Breast epithelium (tissue), 4 donors: Measurements from ENCODE around the gene HDAC10. TPM values are rescaled to one million over a fixed set of nuclear protein-coding genes. Genes with fewer than 3 reads are reported as not detected.

Experiments used
- DNase-seq, 2 donors: peaks; one replicate each; pipeline ENCODE4 v3.0.0-alpha.2; 2019; ENCODE audit warnings: low spot score in 2 of 2
- H3K27ac ChIP-seq, 2 donors: fragments of 200-600 bp; sonication (generic) in 1 of 2; one replicate each; pipeline ENCODE4 v1.5.1; 2016 to 2019; ENCODE audit warnings: mild to moderate bottlenecking in 1 of 2
- H3K27me3 ChIP-seq, 2 donors: fragments of 200-600 bp; sonication (generic) in 1 of 2; one replicate each; pipeline versions ENCODE4 v1.5.1 to v1.6.0; 2017 to 2019; ENCODE audit warnings: control low read depth in 1 of 2, mild to moderate bottlenecking in 1 of 2
- H3K36me3 ChIP-seq: fragments of 200-600 bp; one replicate; pipeline ENCODE4 v1.5.1; 2019
- H3K4me1 ChIP-seq, 2 donors: fragments of 200-600 bp; sonication (generic); one replicate each; pipeline ENCODE4 v1.5.1; 2016 to 2019; ENCODE audit warnings: control low read depth in 1 of 2
- H3K4me3 ChIP-seq, 3 donors: fragments of 200-600 bp; sonication (generic); 1 replicate in 2 of 3; 2 replicates in 1 of 3; pipeline ENCODE4 v1.5.1; 2016 to 2019; ENCODE audit warnings: mild to moderate bottlenecking in 3 of 3, moderate library complexity in 2 of 3
- H3K9me3 ChIP-seq, 2 donors: fragments of 200-600 bp; sonication (generic) in 1 of 2; one replicate each; pipeline ENCODE4 v1.5.1; 2016 to 2019; ENCODE audit warnings: control low read depth in 1 of 2
- CTCF ChIP-seq, 3 donors: fragments of 450-650 bp; IDR thresholded peaks; one replicate each; pipeline ENCODE4 v1.5.1; 2016 to 2017; ENCODE audit warnings: antibody characterized with exemption in 3 of 3, mild to moderate bottlenecking in 3 of 3, moderate library complexity in 3 of 3
- POLR2A ChIP-seq: fragments of 450-650 bp; IDR thresholded peaks from one replicate; pipeline ENCODE4 v1.6.1; 2016; ENCODE audit warnings: antibody characterized with exemption, mild to moderate bottlenecking, moderate library complexity
- POLR2AphosphoS5 ChIP-seq, 3 donors: sonication (generic); formaldehyde crosslinking; IDR thresholded peaks; one replicate each; pipeline ENCODE4 v1.6.1; 2017; ENCODE audit warnings: antibody characterized with exemption in 3 of 3
- intact Hi-C: fragments of 100-400 bp; cut with DNase I; formaldehyde crosslinking; loops from one replicate; pipeline ENCODE4 v1.15.1; 2023; ENCODE audit warnings: low total_unique reads
- total RNA-seq, 3 donors: library from RNA; depleted of rRNA; stranded (reverse); fragments of >200 nt; gene quantifications; one replicate each; pipeline ENCODE4 v1.1.0, GENCODE V29; 2016

HDAC10 gene
- total RNA-seq, 3 donors from 2014 or later = 22.9 to 35.7 (median 29.4) TPM

DNA sequence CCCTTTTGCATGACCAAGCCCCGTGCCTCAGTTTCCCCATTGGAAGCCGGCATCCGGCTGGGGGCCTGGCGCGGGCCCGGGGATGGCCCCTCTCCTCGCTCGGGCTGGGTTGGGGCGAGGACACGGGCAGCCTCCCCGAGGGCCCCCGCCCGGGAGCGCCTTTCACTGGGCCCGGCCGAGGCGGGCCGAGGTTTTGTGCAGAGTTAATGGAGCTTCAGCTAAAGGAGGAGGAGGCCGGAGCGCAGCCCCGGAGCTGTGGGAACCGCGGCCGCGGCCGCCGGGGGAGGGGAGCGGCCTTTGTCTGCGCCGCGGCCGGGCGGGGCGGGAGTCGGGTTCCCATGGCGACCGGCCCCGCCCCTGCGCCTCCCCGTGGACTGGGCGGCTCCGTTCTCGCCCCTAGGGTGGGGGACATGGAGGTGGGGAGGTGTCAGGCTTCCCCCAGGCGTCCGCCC is 20.5 kb upstream of the HDAC10 start:
- H3K4me1 ChIP-seq = peaks cover 12 to 34% of the 10 kb centered on the region in 2 donors
- no peak for TF ChIP-seq POLR2A
- TF ChIP-seq POLR2AphosphoS5 (IDR thresholded peaks at IDR 0.05) = no peak
- no peak for TF ChIP-seq CTCF (IDR thresholded peaks at IDR 0.05)
- peak overlapping the region; percentile 52 to 76 (median 60) for H3K4me3 ChIP-seq
- intact Hi-C loops = loop anchor here (5.0 kb wide), 1 partner anchor 56 kb away; the partner anchor contains the start of gene DENND6B
- no peaks in the 10 kb centered on the region for H3K9me3 ChIP-seq
- no peaks in the 10 kb centered on the region for H3K36me3 ChIP-seq
- H3K27ac ChIP-seq = no peak overlapping the region
- no peak for DNase-seq
- no peaks in the 10 kb centered on the region for H3K27me3 ChIP-seq

- Histone ChIP-seq H3K9me3 (no peaks in the 10 kb centered on the region), H3K4me3 (peak overlapping the region; percentile 52 to 76 (median 60)), H3K4me1 (peaks cover 12 to 34% of the 10 kb centered on the region in 2 donors), H3K27me3 (no peaks in the 10 kb centered on the region), H3K36me3 (no peaks in the 10 kb centered on the region), H3K27ac (peak overlapping the region in 1 of 2 donors; percentile 78)
- TF ChIP-seq CTCF (IDR thresholded peaks at IDR 0.05) (no peak), POLR2A (no peak), POLR2AphosphoS5 (IDR thresholded peaks at IDR 0.05) (no peak)
- peak in 1 of 2 donors; percentile 82 for DNase-seq
- intact Hi-C loops = loop anchor here (5.0 kb wide), 1 partner anchor 56 kb away; the partner anchor contains the start of gene DENND6B
Observed at GRCh38 chr22:50270666-50271394, 19.8 kb upstream of the HDAC10 start.

GRCh38 chr22:50269970-50270665 is 19.1 kb upstream of the HDAC10 start, which contains the start of gene MAPK11:
Gene MAPK11 (minus strand): TSS chr22:50270380. CDS start chr22:50270292, 88 bp downstream.
- Histone ChIP-seq H3K27me3 (no peaks in the 10 kb centered on the region), H3K27ac (peak within 1 kb of the TSS in 1 of 2 donors; percentile 78), H3K9me3 (no peaks in the 10 kb centered on the region), H3K36me3 (no peaks in the 10 kb centered on the region), H3K4me3 (peak within 1 kb of the TSS; percentile 52 to 76 (median 60)), H3K4me1 (peaks cover 12 to 34% of the 10 kb centered on the region in 2 donors)
- intact Hi-C loops = loop anchor here (5.0 kb wide), 1 partner anchor 57 kb away; the partner anchor contains the start of gene DENND6B
- DNase-seq = no peak
- TF ChIP-seq POLR2AphosphoS5 (IDR thresholded peaks at IDR 0.05) (no peak), CTCF (IDR thresholded peaks at IDR 0.05) (no peak), POLR2A (no peak)

GRCh38 chr22:50269573-50269969 is 18.5 kb upstream of the HDAC10 start:
- Histone ChIP-seq H3K9me3 (no peaks in the 10 kb centered on the region), H3K4me1 (peaks cover 12 to 34% of the 10 kb centered on the region in 2 donors), H3K36me3 (no peaks in the 10 kb centered on the region), H3K27ac (peak overlapping the region in 1 of 2 donors; percentile 78), H3K27me3 (no peaks in the 10 kb centered on the region), H3K4me3 (peak overlapping the region; percentile 52 to 76 (median 60))
- intact Hi-C loops = no loop called here
- TF ChIP-seq POLR2A (no peak), CTCF (IDR thresholded peaks at IDR 0.05) (no peak), POLR2AphosphoS5 (IDR thresholded peaks at IDR 0.05) (no peak)
- DNase-seq = no peak
